GM04504 (cell line): ENCODE measurements around the gene ACAN.

ENCODE experiments used
- DNase-seq: peaks from one replicate; pipeline ENCODE4 v3.0.0-alpha.2; 2012; ENCODE audit warnings: low read depth

The ACAN gene

DNA sequence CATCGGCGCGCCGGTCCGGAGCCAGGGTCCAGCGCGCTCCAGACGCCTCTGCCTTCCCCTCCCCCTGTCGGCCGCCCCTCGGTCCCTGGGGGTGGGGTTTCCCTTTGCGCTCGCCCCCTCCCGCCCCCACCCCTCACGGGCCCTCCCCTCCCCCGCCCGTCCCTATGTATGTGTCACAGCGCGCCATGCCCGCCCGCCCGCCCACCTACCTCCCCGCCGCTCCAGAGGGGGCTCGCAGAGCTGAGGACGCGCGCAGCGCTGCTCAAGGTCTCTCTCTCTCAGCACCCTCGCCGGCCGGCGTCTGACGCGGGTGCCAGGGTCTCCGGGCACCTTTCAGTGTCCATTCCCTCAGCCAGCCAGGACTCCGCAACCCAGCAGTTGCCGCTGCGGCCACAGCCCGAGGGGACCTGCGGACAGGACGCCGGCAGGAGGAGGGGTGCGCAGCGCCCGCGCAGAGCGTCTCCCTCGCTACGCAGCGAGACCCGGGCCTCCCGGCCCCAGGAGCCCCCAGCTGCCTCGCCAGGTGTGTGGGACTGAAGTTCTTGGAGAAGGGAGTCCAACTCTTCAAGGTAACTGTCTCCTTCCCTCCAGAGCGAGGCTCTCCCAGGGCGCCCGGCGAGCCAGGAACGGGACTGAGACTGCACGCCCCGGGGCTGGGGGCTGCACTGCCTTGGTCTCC is at the start of gene ACAN:
Gene ACAN, plus strand, starts transcription at position 196 of the 679 bp plus-strand sequence. CDS start 32,771 bp downstream, outside the sequence.
- DNase-seq: no peak

DNA sequence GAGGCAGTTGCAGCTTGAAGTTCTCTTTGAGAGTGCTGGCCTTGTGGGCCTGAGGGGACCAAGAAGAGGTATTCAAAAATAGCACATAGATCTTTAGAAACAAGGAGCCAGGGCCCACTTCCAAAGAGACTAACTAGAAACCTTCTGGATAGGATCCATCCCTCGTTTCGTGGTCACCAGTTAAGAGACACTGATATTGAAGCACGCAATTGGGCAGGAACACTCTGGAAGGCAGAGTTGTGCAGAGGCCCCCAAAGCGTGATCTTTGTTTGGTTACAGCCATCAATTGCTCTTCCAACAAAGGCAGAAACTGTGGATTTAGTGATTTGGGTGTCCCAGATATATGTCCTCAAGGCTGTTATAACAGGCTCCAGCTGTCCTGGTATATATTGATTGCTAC is 46.7 kb upstream of the ACAN start:
- no peak for DNase-seq

DNA sequence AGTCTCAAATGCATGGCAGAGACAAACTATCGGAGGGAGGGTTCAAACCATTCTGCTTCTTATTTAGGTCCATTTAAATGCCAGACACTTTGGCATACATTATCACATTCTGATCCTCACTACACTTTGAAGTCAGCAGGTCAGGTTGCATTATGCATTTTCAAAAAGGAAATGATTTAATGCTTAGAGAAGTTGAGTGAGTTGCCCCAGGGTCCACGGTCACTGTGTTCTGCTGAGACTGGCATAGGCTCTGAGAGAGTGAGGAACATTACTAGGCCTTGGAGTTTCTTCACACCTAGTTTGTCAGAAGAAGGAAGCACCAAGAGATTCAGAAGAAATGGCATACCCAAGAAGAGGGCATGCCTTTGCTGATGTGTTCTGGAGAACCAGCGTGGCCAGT is 46.3 kb upstream of the ACAN start:
- DNase-seq: no peak

GRCh38 chr15:88759872-88760271 is 43.4 kb upstream of the ACAN start:
- no peak for DNase-seq

- no peak for DNase-seq
Measured at GRCh38 chr15:88764448-88764847, 38.8 kb upstream of the ACAN start.

- no peak for DNase-seq
Measured at GRCh38 chr15:88765212-88765611, 38.0 kb upstream of the ACAN start.

DNA sequence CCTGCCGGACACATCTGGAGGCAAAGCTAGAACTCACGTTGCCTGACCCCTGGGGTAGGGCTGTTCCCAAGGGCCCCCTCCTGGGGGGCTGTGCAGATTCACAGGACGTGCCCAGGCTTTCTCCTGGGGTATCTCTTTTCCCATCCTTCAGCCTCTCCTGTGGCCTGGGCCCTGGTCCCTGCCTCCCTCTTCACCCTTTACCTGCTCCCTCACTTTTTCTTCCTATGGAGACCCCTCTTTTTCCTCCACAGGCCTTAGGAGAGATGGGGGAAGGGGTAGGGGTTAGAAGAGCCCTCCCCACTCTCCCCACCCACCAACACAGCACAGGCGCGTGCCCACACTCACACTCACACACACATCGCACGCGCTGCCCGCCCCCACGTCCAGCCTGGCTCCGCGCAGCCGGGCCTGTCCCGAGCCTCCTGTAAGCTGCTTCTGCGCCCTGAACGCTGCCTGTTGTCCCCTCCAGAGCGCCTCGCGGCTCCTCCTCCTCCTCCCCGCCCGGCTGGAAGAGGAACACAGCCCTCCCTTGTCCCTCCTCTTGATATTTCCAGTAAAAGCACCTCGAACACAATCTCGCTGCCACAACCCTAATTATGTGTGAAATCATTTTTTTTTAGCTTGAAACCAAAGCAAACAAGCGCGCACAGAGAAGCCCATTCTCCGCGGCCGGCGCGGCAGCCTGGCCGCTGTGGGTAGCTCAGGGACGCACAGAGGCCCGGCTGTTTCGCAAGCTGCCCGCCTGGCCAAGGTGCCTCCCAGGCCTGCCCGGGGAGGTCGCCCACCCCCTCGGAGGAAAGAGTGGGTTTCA is 33.9 kb upstream of the ACAN start:
- no peak for DNase-seq

- no peak for DNase-seq
Measured at GRCh38 chr15:88775776-88776175, 27.5 kb upstream of the ACAN start.

- DNase-seq: no peak
Measured at GRCh38 chr15:88776646-88777045, 26.6 kb upstream of the ACAN start.

DNA sequence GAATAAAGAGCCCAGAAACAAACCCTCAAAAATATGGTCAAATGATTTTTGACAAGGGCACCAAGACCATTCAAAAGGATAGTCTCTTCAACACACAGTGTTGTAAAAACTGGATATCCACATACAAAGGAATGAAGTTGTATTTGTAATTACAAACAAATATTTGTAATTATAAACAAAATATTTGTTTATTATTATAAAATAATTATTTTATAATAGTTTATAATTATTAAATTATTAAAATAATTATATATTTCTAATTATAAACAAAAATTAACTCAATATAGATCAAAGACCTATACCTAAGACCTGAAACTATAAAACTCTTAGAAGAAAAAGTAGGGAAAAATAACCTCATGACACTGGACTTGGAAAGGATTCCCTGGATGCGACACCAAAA is 23.3 kb upstream of the ACAN start:
- no peak for DNase-seq

GRCh38 chr15:88782465-88782864 is 20.8 kb upstream of the ACAN start:
- no peak for DNase-seq

GRCh38 chr15:88785217-88785616 is 18.0 kb upstream of the ACAN start:
- no peak for DNase-seq

DNA sequence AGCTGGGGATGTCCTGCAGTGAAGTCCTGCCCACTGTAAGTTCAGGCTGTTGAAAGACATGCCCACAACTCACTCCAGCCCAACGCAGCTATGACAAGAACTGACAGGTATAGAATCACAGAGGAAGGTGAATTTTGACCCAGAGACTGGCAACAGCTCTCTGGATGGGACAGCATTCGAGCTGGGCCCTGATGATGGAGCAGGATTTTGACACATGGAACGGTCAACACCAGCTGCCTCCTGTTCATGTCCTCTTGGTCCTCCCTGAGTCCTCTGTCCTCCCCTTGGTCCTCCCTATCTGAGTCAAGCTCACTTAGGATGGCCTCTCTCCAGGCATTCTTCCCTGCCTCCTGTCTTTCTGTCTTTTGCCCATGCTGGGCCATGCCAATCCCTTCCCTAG is 15.2 kb upstream of the ACAN start:
- no peak for DNase-seq

DNA sequence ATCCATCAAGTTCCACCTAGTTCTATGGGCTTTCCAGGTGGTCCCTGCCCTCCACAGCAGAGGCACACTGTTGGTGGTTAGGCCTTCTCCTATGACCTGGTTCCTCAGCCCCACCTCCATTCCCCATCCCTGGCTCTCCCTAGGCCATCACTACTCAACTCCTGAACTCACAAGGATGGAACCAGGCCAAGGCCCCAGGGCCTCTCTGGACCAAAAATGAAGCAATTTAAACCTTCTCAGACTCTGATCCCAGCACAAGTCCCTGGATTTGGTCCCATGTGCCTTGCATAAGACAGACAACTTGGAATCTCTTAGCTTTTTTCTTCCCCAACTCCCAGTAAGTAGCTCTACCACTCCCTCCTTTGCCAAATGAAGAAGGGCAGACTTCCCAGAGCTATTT is 14.4 kb upstream of the ACAN start:
- DNase-seq: no peak

GRCh38 chr15:88790486-88790885 is 12.8 kb upstream of the ACAN start:
- DNase-seq: no peak

DNA sequence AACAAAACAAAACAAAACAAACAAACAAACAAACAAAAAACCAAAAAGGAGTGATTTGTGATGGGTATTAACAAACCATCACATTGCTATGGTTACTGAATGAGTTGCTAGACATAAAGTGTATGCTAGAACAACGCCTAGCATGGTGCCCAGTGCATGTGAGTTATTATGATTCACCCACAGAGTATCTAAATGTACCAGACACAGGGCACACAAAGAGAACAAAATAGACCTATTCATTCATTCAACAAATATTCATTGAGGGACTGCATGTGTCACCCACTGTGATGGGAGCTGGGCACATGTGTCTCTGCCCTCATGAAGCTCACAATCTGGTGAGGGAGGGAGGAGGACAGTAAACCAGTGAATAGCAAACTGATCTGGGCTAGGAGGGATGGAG is 11.6 kb upstream of the ACAN start:
- DNase-seq: no peak

- DNase-seq: no peak
Measured at GRCh38 chr15:88792342-88793282, 10.6 kb upstream of the ACAN start.

DNA sequence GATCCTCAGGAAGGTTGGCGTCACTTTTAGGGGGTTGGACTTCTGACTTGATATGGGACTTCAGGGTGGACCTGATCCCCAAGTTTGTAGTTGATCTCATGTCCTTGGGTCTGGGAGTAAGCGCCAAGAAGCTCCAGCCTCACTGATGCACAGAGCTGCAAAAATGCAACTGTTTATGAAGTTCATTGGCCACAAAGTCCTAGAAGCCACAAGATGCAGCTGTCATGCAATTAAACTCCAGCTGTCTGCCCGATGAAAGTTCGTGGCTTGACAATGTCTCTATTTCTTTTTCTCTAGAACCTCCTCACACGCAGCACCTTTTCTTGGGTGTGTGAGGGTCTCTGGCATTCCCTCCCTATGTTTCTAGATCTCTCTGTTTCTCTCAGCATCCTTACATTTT is 9.2 kb upstream of the ACAN start:
- no peak for DNase-seq

DNA sequence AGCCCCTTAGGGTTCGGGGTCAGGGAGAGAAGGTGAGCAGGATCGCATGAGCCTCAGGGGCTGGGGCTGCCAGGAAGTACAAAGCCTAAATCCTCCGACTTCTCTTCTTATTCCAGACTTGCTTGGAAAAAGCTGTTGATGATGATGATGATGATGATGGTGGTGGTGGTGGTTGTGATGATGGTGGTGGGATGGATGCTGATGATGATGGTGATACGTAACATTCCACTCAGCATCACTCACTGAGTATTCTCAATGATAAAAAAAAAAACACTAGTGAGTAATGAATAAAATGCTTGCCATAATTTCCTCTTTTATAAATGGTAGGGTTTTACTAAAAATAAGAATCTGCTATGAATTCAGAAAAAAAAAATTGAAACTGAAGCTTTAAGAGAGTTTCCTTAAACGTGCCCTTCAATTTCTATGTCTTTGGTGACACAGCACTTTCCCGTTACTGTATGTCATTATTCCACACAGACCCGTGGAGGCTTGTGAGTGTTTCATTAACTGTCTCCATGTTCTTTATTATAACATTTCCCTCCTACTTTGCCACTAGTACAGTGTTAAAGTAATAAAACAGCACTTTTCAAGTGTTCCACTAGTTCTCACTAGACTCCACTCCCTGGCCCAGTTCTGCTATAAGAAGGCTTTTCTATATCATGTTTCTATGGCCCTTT is 5.4 kb upstream of the ACAN start:
- no peak for DNase-seq

- DNase-seq: no peak
Measured at GRCh38 chr15:88799341-88799740, 3.9 kb upstream of the ACAN start.

DNA sequence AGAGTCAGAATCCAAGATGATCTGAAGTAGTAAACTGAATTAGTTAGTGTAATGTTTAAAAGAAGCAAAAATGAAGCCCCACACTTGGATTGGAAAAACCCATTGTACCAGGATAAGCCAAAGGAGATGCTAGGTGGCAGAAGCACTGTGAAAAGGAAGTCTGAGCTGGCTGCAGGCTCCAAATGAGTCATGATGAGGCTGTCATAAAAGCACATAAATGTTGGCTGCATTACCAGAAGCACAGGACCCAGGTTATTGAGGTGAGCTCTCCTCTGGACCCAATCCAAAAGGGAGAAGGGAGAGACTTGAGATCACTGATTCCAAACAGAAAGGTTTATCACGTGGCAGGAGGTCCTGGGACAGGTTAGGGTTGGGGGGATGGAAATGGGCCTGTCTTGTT is 3.2 kb upstream of the ACAN start:
- peak; percentile 17 for DNase-seq

- DNase-seq: no peak
Measured at GRCh38 chr15:88800738-88801137, 2.5 kb upstream of the ACAN start.
